ENCODE data around the gene CYP2R1.

GRCh38 chr11:14938936-14939335 lies 46.9 kb upstream of the CYP2R1 start:
- TF ChIP-seq CTCF (IDR thresholded peaks at IDR 0.05; ENCODE audit: low read depth, low read length, poor library complexity, severe bottlenecking) (no peak), EZH2phosphoT487 (IDR thresholded peaks at IDR 0.05; ENCODE audit: borderline replicate concordance, low read length) (no peak)
